Panc1 (cell line): ENCODE measurements around the gene SMPX.

Experiments used
- CTCF ChIP-seq: fragments of 450-650 bp; IDR thresholded peaks from 2 replicates; pipeline ENCODE4 v1.5.1; 2017; ENCODE audit warnings: mild to moderate bottlenecking
- POLR2AphosphoS5 ChIP-seq: IDR thresholded peaks from 2 replicates; pipeline ENCODE4 v1.6.1; 2012; ENCODE audit warnings: mild to moderate bottlenecking, low read depth, low read length, moderate library complexity
- TCF7L2 ChIP-seq: IDR thresholded peaks from 2 replicates; pipeline ENCODE4 v1.6.1; 2011; ENCODE audit warnings: mild to moderate bottlenecking, low read depth, low read length, inconsistent platforms

- TF ChIP-seq CTCF (no peak), TCF7L2 (no peak), POLR2AphosphoS5 (no peak)
These were observed 99.7 kb downstream of the SMPX start, which contains the start of gene KLHL34 for GRCh38 chrX:21658152-21658737.
